Neural cell (in vitro differentiated cells): ENCODE measurements around the gene CCDC122. TPM values are rescaled to one million over a fixed set of nuclear protein-coding genes. Genes with fewer than 3 reads are reported as not detected.
A peak's percentile ranks its signal among the peaks of the same experiment; 100 is the strongest.

Experiments
- H2AFZ ChIP-seq: fragments of 200-600, 300-800 bp; sonication (generic), shearing (Covaris generic); 2 replicates; pipeline ENCODE4 v1.6.0; 2014; ENCODE audit warnings: low read depth, mild to moderate bottlenecking, antibody characterized with exemption, low read length, moderate library complexity
- H3F3A ChIP-seq: fragments of 200-600 bp; shearing (Covaris generic); 2 replicates; pipeline ENCODE4 v1.6.1; 2016; ENCODE audit warnings: mild to moderate bottlenecking, moderate library complexity, mixed read lengths, antibody characterized with exemption, low read length; ENCODE audit not compliant: insufficient read depth, poor library complexity, severe bottlenecking
- H3K27ac ChIP-seq: fragments of 200-600, 300-800 bp; sonication (generic), shearing (Covaris generic); 2 replicates; pipeline ENCODE4 v1.5.1; 2014; ENCODE audit warnings: mild to moderate bottlenecking, low read length, moderate library complexity
- H3K27me3 ChIP-seq: fragments of 300-800, 200-600 bp; sonication (generic), shearing (Covaris generic); 2 replicates; pipeline ENCODE4 v1.6.0; 2014; ENCODE audit warnings: mild to moderate bottlenecking, low read depth, low read length, moderate library complexity; ENCODE audit not compliant: insufficient read depth
- H3K36me3 ChIP-seq: fragments of 300-800, 200-600 bp; sonication (generic), shearing (Covaris generic); 2 replicates; pipeline ENCODE4 v1.5.1; 2014; ENCODE audit warnings: mild to moderate bottlenecking, antibody characterized with exemption, low read length, moderate library complexity; ENCODE audit not compliant: insufficient read depth
- H3K4me2 ChIP-seq: fragments of 300-800, 200-600 bp; sonication (generic), shearing (Covaris generic); 2 replicates; pipeline ENCODE4 v1.6.0; 2014; ENCODE audit warnings: mild to moderate bottlenecking, low read length
- H3K4me3 ChIP-seq: fragments of 300-800, 200-600 bp; sonication (generic), shearing (Covaris generic); 2 replicates; pipeline ENCODE4 v1.5.1; 2014; ENCODE audit warnings: mild to moderate bottlenecking, low read length, moderate library complexity
- H3K79me2 ChIP-seq: fragments of 200-600 bp; shearing (Covaris generic); replicated peaks from 2 replicates; pipeline ENCODE4 v1.6.0; 2014; ENCODE audit warnings: mild to moderate bottlenecking, low read length, moderate library complexity; ENCODE audit not compliant: insufficient read depth
- H3K9ac ChIP-seq: fragments of 300-800, 200-600 bp; sonication (generic), shearing (Covaris generic); 2 replicates; pipeline ENCODE4 v1.6.1; 2016; ENCODE audit warnings: mild to moderate bottlenecking, low read length, mixed read lengths
- H3K9me2 ChIP-seq: fragments of 200-600 bp; shearing (Covaris generic); 2 replicates; pipeline ENCODE4 v1.6.1; 2016; ENCODE audit warnings: mild to moderate bottlenecking, low read length, mixed read lengths; ENCODE audit not compliant: insufficient read depth
- H3K9me3 ChIP-seq: fragments of 200-600, 300-800 bp; sonication (generic), shearing (Covaris generic); 2 replicates; pipeline ENCODE4 v1.6.1; 2016; ENCODE audit warnings: mild to moderate bottlenecking, mixed run types, low read length, moderate library complexity, mixed read lengths
- H4K20me1 ChIP-seq: fragments of 200-600 bp; shearing (Covaris generic); 2 replicates; pipeline ENCODE4 v1.6.1; 2016; ENCODE audit warnings: mild to moderate bottlenecking, mixed run types; ENCODE audit not compliant: insufficient read depth
- EP300 ChIP-seq: fragments of 450-650 bp; conservative IDR thresholded peaks from 2 replicates; pipeline ENCODE4 v1.6.1; 2014; ENCODE audit warnings: antibody characterized with exemption, mild to moderate bottlenecking, moderate library complexity; ENCODE audit not compliant: poor library complexity, severe bottlenecking
- EZH2 ChIP-seq: fragments of 200-600, 300-800 bp; shearing (Covaris generic), sonication (generic); IDR thresholded peaks from 2 replicates; pipeline ENCODE4 v1.6.1; 2014; ENCODE audit warnings: antibody characterized with exemption, low read length, borderline replicate concordance, mild to moderate bottlenecking; ENCODE audit not compliant: insufficient read depth, poor library complexity, severe bottlenecking
- MXI1 ChIP-seq: fragments of 450-650 bp; conservative IDR thresholded peaks from 2 replicates; pipeline ENCODE4 v1.6.1; 2014; ENCODE audit warnings: antibody characterized with exemption, mild to moderate bottlenecking; ENCODE audit not compliant: poor library complexity, severe bottlenecking
- POLR2AphosphoS5 ChIP-seq: IDR thresholded peaks from 2 replicates; pipeline ENCODE4 v1.6.1; 2012
- RAD21 ChIP-seq: fragments of 450-650 bp; conservative IDR thresholded peaks from 2 replicates; pipeline ENCODE4 v1.6.1; 2014; ENCODE audit warnings: antibody characterized with exemption, mild to moderate bottlenecking, moderate library complexity
- SMC3 ChIP-seq: fragments of 450-650 bp; conservative IDR thresholded peaks from 2 replicates; pipeline ENCODE4 v1.6.1; 2014; ENCODE audit warnings: antibody characterized with exemption, mild to moderate bottlenecking, moderate library complexity; ENCODE audit not compliant: poor library complexity
- TAF1 ChIP-seq: IDR thresholded peaks from 2 replicates; pipeline ENCODE4 v1.6.1; 2012; ENCODE audit warnings: low read depth
- polyA plus RNA-seq: library from polyadenylated mRNA; depleted of rRNA; stranded (reverse); fragments of >200 nt; gene quantifications from 2 replicates; pipeline ENCODE4 v1.2.3, GENCODE V29; 2014
- TF ChIP-seq, protein P1 (sequence below): IDR thresholded peaks from 2 replicates; pipeline ENCODE4 v1.6.1; 2012; ENCODE audit warnings: borderline replicate concordance
- TF ChIP-seq, protein P2 (sequence below): fragments of 450-650 bp; IDR thresholded peaks from 2 replicates; pipeline ENCODE4 v1.5.1; 2014; ENCODE audit warnings: antibody characterized with exemption, mild to moderate bottlenecking, moderate library complexity; ENCODE audit not compliant: poor library complexity, severe bottlenecking

The CCDC122 gene
- polyA plus RNA-seq, 1 donor from 2014 or later: 0.79 TPM

GRCh38 chr13:43816401-43816889 lies 63.1 kb downstream of the CCDC122 start:
- H3K4me2 ChIP-seq: peak overlapping the region; percentile 21
- H3K9me2 ChIP-seq: no peaks in the 10 kb centered on the region
- no peak overlapping the region for H3K4me3 ChIP-seq
- no peaks in the 10 kb centered on the region for H3K36me3 ChIP-seq
- H3K27me3 ChIP-seq: no peaks in the 10 kb centered on the region
- no peaks in the 10 kb centered on the region for H3K9me3 ChIP-seq
- no peak overlapping the region for H3K9ac ChIP-seq
- no peaks in the 10 kb centered on the region for H3F3A ChIP-seq
- no peak overlapping the region for H3K27ac ChIP-seq
- no peaks in the 10 kb centered on the region for H4K20me1 ChIP-seq
- no peak for TF ChIP-seq SMC3
- no peak for TF ChIP-seq TAF1
- TF ChIP-seq POLR2AphosphoS5: no peak
- TF ChIP-seq, protein P1, sequence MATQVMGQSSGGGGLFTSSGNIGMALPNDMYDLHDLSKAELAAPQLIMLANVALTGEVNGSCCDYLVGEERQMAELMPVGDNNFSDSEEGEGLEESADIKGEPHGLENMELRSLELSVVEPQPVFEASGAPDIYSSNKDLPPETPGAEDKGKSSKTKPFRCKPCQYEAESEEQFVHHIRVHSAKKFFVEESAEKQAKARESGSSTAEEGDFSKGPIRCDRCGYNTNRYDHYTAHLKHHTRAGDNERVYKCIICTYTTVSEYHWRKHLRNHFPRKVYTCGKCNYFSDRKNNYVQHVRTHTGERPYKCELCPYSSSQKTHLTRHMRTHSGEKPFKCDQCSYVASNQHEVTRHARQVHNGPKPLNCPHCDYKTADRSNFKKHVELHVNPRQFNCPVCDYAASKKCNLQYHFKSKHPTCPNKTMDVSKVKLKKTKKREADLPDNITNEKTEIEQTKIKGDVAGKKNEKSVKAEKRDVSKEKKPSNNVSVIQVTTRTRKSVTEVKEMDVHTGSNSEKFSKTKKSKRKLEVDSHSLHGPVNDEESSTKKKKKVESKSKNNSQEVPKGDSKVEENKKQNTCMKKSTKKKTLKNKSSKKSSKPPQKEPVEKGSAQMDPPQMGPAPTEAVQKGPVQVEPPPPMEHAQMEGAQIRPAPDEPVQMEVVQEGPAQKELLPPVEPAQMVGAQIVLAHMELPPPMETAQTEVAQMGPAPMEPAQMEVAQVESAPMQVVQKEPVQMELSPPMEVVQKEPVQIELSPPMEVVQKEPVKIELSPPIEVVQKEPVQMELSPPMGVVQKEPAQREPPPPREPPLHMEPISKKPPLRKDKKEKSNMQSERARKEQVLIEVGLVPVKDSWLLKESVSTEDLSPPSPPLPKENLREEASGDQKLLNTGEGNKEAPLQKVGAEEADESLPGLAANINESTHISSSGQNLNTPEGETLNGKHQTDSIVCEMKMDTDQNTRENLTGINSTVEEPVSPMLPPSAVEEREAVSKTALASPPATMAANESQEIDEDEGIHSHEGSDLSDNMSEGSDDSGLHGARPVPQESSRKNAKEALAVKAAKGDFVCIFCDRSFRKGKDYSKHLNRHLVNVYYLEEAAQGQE: no peak
- TF ChIP-seq RAD21: no peak
- TF ChIP-seq, protein P2, sequence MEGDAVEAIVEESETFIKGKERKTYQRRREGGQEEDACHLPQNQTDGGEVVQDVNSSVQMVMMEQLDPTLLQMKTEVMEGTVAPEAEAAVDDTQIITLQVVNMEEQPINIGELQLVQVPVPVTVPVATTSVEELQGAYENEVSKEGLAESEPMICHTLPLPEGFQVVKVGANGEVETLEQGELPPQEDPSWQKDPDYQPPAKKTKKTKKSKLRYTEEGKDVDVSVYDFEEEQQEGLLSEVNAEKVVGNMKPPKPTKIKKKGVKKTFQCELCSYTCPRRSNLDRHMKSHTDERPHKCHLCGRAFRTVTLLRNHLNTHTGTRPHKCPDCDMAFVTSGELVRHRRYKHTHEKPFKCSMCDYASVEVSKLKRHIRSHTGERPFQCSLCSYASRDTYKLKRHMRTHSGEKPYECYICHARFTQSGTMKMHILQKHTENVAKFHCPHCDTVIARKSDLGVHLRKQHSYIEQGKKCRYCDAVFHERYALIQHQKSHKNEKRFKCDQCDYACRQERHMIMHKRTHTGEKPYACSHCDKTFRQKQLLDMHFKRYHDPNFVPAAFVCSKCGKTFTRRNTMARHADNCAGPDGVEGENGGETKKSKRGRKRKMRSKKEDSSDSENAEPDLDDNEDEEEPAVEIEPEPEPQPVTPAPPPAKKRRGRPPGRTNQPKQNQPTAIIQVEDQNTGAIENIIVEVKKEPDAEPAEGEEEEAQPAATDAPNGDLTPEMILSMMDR: no peak
- TF ChIP-seq EZH2: no peak
- no peak for TF ChIP-seq EP300
- no peak for TF ChIP-seq MXI1
- no peaks in the 10 kb centered on the region for H3K79me2 ChIP-seq
- no peak overlapping the region for H2AFZ ChIP-seq

DNA sequence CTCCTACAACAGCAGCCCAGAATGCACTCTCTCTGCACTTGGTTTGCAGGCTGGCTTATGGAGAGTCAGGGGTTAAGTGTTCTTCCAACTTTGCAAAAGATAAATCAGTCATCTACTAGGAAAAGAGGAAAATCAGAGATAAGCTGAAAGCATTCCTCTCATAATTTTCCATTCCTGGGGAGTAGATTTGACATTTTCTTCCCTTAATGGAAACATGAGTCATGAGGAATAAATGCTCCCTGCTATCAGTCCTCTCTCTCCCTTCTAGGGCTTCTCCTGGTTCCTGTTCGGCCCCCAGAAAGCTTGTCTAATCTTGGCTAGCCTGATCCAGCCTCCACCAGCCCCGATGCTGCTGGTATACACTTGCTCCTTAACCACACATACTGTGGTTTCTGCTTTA lies 64.3 kb downstream of the CCDC122 start:
- TF ChIP-seq, protein P1: peak; percentile 58
- TF ChIP-seq RAD21: no peak

More for the DNA sequence above, 64.3 kb downstream of the CCDC122 start:
- Histone ChIP-seq H3K9ac (no peak overlapping the region), H3K9me2 (no peaks in the 10 kb centered on the region), H2AFZ (no peak overlapping the region), H3K36me3 (no peaks in the 10 kb centered on the region), H3K4me2 (no peak overlapping the region), H3K27me3 (no peaks in the 10 kb centered on the region), H4K20me1 (no peaks in the 10 kb centered on the region), H3K79me2 (no peaks in the 10 kb centered on the region), H3K27ac (no peak overlapping the region), H3K4me3 (no peak overlapping the region), H3K9me3 (no peaks in the 10 kb centered on the region), H3F3A (no peaks in the 10 kb centered on the region)
